ENCODE measurements around the gene MICU1.
"Not testable (repeated sequence)": the region's sequence is repeated elsewhere in the genome, so short reads cannot be mapped to it uniquely, and the experiment has no call there.

Gene MICU1

DNA sequence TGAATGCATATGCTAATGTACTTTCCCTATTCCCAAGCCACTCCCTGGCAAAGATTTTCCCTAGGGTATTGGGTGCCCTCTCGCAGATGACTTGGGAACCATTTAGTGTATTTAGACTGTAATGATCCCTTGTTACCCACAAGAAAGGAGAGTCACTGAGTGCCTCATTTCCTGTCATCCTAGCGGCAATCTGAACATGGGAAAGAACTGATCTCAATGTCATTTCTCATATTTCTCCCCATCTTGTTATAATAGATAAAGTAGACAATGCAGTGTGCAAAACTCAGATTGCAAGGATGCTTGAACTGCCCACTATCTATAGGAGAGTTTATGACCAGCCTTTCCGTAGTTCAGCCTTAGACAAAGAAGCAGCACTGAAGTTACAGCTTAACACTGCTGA lies 123.3 kb downstream of the MICU1 start:
- no peak for DNase-seq

DNA sequence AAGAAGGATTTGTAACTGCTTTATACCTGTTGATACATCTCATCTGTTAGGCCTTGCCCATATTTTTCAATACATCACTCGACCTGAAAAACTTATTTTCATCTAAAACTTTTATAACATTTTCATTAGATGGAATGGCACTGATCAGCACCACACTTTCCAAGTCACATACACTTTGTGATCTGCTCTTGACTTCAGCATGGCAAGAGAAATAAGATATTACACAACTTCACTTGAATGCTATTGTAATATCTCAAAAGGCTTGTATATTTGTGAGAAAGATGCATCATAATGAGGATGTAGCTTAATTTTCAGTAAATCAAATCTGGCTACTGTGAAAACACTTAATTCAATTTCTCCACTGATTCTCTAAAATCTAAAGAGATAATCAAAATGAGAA lies 126.2 kb downstream of the MICU1 start:
- no peak for DNase-seq

DNA sequence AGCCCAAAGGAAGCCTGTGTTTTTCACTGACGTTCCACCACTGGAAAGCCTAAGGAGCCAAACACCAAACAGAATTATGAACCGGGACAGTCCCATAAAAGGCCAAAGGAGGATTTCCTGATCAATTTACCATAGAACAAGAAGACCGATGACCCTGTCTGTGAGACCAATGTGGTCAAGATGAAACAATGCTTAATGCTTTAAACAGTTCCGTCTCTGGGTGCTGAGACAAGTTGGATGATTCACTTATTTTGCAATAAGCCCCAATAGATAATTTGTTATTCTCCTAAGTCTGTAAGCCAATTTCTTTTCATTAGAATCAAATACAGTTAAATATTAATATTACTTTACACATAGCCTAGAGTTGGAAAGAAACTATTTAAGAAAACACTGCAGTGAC lies 134.9 kb downstream of the MICU1 start:
- DNase-seq, result no peak

DNA sequence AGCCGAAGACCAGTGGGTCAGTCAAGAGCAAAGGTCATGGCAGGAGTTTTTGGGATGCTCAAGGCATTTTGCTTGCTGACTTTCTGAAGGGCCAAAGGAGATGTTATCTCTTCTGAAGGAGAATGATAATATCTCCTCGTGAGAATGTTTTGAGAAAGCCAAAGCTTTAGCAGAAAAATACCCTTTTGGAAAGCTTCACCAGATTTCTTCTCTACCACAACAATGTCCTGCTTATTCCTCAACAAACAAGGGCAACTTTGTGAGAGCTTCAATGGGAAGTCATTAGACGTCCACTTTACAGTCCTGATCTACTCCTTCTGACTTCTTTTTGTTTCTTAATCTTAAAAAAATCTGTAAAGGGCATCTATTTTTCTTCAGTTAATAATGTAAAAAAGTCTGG lies 138.4 kb downstream of the MICU1 start:
- no peak for DNase-seq

DNA sequence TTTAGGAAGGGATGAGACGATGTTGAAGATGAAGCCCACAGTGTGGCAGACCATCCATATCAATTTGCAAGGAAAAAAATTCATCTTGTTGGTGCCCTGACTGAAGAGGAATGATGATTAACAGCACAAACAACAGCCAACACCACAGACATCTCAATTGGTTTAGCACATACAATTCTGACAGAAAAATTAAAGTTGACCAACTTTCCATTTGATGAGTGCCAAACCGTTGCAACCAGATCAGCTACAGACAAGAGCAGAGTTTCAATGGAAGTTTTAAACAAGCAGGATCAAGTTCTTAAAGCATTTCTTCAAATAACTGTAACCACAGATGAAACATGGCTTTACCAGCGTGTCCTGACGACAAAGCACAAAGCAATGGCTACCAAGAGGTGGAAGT lies 138.8 kb downstream of the MICU1 start:
- no peak for DNase-seq

DNA sequence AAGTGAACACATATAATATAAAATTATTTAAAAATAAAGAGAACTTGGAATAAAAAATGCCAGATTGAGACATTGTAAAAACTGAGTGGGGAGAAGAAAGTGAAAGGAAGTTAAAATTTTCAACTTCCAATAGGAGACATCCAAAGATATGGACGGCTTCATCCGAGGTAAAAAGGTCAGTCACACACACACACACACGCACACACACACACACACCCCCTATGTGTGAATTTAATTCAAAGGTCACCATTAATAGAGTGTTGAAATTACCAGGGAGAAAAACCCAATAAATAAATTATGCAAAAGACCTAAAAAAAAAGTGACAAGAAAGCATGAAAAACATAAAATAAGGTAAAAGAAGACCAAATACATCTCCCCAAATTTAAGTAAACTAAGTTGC lies 140.2 kb downstream of the MICU1 start:
- DNase-seq, result no peak

DNA sequence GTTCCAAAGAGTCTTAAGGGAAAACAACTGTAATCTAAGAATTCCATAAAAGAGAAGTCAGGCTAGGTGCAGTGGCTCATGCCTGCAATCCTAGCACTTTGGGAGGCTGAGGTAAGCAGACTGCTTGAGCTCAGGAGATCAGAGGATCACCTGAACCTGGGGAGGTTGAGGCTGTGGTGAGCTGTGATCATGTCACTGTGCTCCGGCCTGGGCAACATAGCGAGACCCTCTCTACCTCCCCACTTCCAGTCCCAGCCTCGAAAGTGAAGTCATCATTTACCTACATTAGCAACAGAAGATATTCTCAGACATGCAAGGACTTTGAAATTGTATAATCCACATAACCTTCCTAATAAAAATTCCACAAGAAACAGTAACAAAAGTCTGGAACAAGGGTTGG lies 141.4 kb downstream of the MICU1 start:
- no peak for DNase-seq

DNA sequence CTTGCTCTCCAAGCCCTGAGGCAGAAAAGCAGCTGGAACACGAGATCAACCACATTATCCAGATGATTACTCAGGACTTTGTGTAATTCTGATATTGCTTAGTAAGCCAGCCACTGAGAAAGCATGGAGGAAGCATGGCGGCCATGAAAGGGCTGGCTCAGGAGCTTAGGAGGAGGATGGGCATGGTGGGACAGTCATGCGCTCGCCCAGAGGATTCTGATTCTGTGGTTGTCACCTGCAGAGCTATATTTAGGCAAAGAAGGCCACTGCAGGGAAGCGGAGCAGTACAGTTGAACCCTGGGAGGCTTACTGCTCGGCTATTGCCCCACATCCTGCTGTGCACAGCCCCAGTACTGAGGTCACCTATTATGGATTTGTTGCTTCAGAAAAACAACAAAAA lies 142.4 kb downstream of the MICU1 start:
- no peak for DNase-seq

DNA sequence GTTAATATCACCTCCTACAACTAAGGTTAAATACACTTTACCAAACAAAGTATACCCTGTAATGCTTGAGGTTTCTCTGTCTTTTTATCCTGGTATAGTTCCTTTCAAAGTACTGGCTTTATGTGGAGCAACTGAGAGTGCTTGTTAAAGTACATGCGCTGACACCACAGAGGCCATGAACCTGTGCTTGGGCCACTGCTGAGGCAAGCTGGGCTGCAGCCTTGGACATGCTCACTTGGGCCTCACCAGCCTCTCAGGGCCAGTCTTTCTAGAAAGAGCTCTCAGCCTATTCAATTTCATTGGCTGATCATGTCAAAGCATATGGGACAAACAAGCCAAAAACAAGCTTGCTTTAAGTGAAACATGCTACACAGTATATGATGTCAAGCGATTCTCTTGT lies 145.0 kb downstream of the MICU1 start:
- DNase-seq, result no peak

DNA sequence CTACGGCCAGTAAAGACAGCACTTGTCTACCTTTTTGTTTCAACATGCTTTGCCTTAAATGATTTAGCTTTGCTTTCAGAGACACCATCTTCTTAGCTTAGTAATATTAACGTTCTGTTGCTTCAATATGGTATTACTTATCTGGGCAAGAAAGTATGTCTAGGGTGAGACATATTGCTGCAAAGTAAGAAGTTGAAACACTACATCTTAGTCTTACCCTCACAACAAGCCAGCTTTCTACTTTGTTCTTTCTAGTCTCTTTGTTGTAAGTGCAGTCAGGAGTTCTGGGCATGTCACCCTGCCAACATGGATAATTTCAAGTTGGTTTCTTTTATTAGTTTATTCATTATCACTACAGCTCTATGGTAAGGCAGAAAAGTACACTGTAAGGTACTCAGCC lies 148.4 kb downstream of the MICU1 start:
- DNase-seq, result no peak

DNA sequence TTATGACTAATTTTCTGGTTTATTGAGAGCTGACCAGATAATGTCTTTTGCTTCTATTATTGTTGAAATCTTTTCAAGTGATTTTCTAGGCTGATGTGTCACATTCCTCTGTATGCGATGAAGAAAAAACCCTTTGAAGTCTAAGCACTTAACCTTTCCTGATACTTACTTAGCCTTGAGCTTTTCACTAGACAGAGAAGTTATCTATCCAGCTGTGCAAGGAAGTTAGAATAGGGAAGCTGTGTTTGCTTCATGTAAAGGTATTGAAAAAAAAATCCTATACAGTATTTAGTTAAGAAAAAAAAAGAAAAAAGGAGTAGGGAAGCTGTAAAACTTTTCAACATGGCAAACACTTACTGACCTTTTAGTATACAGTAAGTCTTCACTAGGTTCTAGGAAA lies 153.6 kb downstream of the MICU1 start:
- DNase-seq, result no peak

DNA sequence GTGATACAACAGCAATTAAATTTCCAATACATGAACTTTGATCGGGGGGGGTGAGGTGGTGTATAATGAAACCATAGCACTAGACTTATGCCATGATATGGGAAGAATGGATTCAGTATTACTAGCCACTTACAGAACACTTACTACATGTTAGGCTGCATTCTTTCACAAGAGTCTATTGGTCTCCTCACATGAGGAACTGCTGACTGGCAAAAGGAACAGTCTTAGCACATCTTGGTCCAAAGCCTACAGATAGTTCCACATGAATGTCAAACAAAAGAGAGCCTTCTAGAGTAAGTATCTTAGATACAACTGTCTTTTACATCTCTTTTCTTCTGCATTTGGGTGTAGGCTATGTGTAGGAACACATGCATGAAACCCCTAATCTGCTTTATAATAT lies 155.2 kb downstream of the MICU1 start:
- no peak for DNase-seq

DNA sequence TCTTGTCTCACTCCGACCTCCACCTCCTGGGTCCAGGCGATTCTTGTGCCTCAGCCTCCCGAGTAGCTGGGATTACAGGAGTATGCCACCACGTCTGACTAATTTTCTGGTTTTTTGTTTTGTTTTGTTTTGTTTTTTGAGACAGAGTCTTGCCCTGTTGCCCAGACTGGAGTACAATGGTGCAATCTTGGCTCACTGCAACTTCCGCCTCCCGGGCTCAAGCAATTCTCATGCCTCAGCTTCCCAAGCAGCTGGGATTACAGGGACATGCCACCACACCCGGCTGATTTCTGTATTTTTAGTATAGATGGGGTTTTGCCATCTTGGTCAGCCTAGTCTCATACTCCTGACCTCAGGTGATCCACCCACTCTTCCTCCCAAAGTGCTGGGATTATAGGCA lies 158.8 kb downstream of the MICU1 start:
- not testable (repeated sequence) for DNase-seq

DNA sequence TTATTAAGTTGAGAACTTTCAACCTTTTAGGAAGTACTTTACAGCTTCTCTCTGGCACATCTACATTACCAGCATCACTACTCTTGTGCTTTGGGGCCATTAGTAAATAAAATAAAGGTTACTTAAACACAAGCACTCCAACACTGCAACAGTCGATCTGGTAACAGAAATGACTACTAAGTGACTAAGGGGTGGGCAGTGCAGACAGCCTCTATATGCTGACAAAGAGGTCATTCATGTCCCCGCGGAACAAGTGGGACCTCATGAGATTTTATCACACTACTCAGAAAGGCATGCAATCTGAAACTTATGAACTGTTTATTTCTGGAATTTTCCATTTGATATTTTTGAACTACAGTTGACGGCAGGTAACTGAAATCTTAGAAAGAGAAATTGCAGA lies 159.9 kb downstream of the MICU1 start:
- no peak for DNase-seq

DNA sequence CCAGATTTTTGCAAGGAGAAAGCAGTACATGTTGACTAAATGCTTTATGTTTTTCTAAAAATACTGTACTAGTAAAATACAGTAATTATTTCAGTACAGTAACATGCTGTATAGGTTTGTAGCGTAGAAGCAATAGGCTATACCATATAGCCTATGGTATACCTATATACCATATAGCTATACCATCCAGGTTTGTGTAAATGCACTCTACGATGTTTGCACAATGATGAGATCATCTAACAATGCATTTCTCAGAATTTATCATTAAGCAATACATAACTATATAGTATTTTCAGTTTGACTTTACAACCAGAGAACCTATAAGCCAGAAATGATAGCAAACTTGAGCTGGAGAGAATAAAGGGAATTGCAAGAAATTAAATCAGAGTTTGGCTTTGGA lies 161.4 kb downstream of the MICU1 start:
- no peak for DNase-seq

DNA sequence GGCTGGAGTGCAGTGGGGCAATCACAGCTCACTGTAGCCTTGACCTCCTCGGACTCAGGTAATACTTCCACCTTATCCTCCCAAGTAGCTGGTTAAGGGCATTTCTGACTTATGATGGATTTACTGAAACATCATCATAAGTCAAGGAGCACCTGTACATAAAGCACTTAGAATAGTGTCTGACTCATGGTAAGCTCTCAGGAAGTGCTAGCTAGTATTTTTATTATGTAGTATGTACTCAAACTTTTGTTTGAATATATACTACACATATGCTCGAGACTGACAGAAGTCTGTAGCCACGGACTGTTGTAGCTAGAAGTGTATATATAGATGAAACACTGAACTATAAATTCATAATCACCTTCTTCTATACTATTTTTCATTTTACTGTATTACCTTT lies 163.6 kb downstream of the MICU1 start:
- DNase-seq, result no peak

DNA sequence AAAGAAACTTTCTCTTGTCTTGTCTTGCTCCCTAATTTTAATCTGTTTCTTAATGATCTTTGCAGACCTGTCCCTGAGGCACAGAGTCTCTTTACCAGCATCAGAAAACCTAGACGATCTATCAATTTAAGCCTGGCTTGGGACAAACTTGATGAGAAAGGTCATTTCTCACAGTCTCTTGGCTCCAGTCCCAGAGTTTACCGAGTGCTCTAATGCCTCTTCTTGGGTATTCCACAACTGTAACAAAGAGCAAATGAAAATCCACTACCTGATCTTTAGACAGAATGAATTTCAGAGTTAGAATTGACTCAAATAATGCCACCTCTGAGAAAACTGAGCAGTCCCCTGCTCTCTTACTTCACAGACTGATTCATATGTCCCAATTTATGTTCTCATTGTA lies 164.8 kb downstream of the MICU1 start:
- no peak for DNase-seq

DNA sequence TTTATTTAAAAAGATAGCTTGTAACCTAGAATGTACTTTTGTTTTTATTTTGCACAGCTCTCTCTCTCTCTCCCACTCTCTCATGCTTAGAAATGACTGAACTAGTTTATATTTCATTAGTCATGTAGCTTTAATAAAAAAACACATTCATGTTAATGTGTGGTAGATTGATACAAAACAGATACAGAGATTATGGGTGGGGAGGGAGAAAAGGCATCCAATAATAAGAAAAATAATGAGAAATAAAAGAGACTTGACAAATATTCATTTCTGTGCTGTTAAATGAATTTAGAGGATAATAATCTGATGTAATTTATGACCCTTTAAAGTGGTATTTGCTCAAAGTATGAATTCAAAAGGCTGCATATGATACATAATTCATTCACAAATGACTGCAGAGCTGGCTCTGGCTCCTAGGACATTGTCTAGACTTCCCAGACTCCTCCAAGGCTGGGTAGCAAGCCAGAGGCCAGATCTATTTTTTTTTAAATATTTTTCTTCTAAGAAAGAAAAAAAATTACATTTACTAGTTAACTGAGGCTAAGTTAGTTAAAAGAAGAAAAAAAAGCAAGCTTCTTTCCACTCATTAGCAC lies 165.5 kb downstream of the MICU1 start:
- DNase-seq, result no peak

DNA sequence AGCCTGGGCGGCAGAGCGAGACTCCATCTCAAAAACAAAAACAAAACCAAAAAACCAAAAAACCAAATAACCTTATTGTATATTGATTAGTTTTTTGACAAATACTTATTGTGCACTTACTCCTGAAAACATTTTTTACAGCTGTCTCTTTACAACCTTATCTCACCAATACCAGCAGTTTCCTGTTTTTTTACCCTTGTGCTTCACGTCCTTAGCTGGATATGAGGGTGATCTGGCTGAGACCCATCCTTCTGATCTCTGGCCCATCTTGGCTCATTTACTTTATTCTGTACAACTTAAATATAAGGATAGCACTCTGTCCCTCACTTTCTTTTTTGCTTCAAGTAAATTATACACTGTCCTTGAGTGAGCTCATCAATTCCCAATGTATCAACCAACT lies 166.6 kb downstream of the MICU1 start:
- DNase-seq, result no peak

DNA sequence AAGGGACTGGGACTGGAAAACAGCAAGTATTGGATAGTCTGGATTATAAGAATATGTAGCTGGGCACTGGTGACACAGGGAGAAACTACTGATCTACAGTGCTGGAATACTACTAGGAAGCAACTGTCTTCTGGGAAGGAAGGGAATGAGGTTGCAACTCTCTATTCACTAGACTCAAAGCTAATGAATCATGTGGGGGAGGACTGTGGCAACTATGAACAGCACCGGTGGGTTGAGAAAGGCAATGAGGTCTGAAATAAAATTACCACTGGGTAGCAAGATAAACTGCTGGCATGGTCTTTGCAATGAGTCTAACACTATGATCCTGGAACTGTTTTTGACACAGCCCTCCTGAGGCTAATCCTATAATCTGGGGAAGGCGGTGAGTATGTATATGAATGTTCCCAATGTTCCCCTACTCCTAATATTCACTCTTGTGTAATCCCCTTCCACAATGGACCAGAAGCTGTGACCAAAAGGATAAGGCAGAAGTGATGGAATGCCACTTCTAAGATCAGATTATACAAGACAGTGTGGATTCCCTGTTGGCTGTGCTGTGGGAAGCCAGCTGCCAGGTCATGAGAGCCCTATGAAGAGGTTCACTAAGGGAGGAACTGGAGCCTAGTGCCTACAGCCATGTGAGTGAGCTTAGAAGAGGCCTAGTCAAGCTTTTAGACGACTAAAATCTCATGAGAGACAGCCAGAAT lies 169.8 kb downstream of the MICU1 start:
- no peak for DNase-seq

DNA sequence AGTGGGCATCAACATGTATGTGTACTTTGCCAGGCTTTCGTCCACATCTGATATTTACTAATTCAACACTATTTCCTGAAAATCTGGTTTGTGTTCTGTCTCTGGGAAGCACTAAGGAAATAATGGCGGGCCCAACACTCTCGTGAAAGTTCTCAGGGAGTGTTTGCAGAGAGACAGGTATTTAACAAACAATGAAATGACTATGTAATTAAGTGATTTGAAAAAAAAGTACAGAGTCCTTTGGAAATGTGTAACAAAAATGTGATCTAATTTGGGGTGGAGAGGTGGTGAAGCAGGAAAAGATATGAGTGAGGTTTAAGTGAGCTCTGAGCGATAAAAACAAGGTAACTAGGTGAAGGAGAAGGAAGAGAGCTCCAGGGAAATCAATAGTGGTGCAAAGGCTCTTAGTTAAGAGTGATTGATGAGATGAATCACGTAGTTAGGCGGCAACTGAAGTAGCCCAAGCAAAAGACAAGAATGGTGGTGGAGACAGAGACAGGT lies 175.9 kb downstream of the MICU1 start:
- no peak for DNase-seq

DNA sequence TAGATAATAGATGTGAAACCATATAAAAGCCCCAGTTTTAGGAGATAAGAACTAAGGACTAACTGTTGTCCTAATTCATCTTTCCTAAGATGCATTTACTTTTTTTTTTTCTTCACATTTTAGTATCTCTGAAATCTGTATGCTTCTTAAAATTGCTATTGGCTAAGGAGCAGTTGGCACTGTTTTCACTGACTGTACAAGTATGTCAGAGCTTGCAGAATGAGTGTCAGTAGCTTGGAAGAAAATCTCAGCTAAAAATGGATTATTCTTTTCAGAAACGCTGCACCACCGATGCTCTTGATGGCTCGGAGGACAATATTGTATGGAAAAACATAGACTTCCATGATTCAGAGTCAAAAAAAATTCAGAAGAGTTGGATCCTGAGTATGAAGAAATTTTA lies 180.0 kb downstream of the MICU1 start:
- no peak for DNase-seq

DNA sequence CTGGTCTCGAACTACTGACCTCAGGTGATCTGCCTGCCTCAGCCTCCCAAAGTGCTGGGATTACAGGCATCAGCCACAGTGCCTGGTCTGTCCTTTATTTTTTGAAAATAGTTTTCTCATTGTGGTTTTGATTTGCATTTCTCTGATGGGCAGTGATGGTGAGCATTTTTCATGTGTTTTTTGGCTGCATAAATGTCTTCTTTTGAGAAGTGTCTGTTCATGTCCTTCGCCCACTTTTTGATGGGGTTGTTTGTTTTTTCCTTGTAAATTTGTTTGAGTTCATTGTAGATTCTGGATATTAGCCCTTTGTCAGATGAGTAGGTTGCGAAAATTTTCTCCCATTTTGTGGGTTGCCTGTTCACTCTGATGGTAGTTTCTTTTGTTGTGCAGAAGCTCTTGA lies 182.9 kb downstream of the MICU1 start:
- DNase-seq, result not testable (repeated sequence)

DNA sequence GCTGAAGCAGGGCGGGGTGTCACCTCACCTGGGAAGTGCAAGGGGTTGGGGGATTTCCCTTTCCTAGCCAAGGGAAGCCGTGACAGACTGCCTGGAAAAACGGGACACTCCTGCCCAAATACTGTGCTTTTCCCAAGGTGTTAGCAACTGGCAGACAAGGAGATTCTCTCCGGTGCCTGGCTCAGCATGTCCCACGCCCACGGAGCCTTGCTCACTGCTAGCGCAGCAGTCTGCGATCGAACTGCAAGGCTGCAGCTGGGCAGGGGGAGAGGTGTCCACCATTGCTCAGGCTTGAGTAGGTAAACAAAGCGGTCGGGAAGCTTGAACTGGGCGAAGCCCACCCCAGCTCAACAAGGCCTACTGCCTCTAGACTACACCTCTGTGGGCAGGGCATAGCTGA lies 190.3 kb downstream of the MICU1 start:
- DNase-seq, result no peak

DNA sequence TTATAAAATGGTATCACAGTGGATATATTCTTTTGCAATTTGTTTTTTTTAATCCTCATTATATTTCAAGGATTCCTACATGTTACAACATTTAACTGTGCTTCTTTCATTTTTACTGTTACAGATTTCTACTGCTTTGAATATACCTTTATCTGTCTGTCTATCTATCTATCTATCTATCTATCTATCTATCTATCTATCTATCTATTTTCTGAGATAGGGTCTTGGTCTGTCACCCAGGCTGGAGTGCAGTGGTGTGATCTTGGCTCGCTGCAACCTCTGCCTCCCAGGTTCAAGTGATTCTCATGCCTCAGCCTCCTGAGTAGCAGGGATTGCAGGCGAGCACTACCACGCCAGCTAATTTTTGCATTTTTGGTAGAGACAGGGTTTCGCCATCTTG lies 194.9 kb downstream of the MICU1 start:
- DNase-seq, result not testable (repeated sequence)
